Posterior vena cava (tissue), 2 donors: ENCODE measurements around the gene TRIM8. TPM values are rescaled to one million over a fixed set of nuclear protein-coding genes. Genes with fewer than 3 reads are reported as not detected.

Source experiments
- DNase-seq: peaks from one replicate; pipeline ENCODE4 v3.0.0-alpha.2; 2020; ENCODE audit warnings: low spot score
- intact Hi-C, 2 donors: fragments of 100-400 bp; cut with DNase I; formaldehyde crosslinking; loops; one replicate each; pipeline versions ENCODE4 v1.14.1 to v1.14.2; 2022 to 2023
- total RNA-seq, 2 donors: library from RNA; stranded (reverse); fragmentation: NEBNext Ultra II Directional; extraction: Animal tissue kit (Norgen Biotek cat#: 25700); gene quantifications; one replicate each; pipeline ENCODE4 v1.2.1, GENCODE V29; 2021
- donor health status: DM: yes; HTN: yes; CAD: no.
- donor health status: DM: yes; HTN: yes; CAD: no.

TRIM8 gene
- total RNA-seq, 2 donors from 2014 or later = 122 to 125 TPM

DNA sequence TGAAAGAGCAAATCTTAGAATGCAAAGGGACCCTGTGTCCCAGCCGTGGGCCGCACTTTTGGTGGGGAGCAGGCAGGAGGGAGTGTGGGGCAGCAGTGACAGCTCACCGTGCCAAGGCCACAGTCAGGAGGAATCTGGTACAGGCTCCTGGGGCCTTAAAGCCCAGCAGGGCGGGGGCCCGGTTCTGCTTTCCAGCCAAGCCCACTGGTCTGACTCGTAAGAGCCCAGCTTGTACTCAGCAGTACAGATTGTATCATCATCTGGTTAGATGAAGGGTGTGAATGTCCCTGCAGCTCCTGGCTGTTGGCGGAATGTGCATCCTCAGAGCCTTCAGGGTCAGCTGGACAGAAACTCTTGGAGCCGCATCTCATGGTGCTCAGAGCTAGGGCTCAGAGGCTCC lies 30.5 kb upstream of the TRIM8 start:
- intact Hi-C loops = no loop called here
- peak; percentile 88 for DNase-seq

DNA sequence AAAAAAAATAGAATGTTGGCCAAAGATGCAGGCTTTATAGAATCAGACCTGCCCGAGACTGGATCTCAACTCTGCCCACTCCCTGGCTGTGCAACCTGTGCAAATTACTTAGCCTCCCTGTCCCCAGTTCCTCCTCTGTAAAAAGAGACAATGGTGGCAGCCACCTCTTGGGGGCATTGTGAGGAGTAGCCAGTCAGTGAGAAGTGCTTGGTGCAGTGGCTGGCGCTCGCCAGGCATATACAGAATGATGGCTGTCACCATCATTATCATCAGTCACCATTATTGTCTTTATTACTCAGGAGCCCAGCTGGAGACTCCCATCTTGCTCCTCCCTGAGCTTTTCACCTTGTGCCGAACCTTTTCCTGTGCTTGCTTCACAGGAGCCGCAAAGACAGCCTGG lies 29.4 kb upstream of the TRIM8 start:
- DNase-seq = peak; percentile 56
- intact Hi-C loops = no loop called here

DNA sequence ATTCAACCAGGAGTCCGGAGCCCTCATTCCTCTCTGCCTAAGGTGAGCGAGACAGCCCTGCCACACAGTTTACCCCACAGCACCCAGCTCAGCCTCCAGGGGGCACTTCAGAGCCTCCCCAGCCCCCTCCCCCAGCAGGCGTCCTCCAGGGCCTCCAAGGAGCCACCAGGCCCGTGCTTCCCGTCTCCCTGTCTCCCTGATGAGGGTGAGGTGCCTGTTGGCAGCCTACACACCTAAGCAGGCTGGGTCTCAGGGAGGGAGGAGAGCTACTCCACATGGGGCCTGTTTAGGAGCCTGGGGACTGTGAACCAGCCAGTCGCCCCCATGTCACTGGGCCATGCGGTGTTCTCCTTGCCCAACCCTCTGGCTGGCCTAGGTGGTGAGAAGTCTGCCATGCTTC lies 28.9 kb upstream of the TRIM8 start:
- peak; percentile 58 for DNase-seq
- intact Hi-C loops = no loop called here

DNA sequence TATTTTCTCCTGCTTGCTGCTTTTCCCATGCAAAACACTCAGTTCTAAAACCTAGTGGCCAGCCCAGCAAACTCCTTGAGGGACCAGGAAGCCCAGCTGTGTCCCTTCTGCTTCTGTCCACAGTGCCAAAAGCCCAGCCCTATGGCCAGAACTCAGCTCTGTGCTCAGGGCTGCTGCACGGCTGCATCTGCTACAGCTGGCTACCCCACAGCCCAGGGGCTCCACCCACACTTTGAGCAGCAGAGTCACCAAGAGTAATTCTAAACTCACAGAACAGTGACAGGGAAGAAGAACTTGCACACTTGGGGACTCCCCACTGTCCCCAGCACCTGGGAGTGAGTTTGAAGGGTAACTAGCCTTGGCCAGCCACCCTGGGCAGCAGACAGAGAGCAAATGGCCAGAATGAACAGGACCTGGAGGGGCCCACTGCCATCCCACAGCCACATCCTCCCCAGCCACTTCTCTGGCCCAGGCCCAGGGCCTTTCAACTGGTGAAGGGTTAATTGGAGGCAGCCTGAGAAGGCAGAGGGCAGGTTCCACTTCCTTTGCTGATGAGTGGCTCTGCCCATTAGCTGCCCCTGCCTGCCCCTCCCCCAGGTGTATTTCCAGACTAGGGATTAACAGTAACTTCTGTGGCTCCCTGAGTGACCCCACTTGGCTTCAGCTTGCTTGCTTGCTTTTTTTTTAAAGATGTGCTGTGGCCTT lies 28.1 kb upstream of the TRIM8 start:
- intact Hi-C loops = no loop called here

DNA sequence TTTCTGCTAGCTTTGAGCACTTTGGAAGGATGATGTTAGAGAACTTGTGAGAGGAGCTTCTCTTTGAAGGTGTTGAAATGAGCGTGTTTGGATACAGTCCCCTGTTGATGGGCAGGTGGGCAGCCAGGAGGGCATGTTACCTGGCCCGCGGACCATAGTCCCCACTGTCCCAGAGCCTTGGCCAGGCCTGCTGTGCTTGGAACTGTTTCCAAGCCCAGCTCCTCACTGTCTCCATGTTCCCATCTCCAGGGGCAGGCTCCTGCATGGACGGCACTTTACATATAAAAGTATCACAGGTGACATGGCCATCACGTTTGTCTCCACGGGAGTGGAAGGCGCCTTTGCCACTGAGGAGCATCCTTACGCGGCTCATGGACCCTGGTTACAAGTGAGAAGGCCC lies 27.2 kb upstream of the TRIM8 start:
- peak; percentile 81 for DNase-seq
- intact Hi-C loops = no loop called here

More for the DNA sequence above, 28.1 kb upstream of the TRIM8 start:
- DNase-seq = peak; percentile 90

- peak; percentile 31 for DNase-seq
- intact Hi-C loops = no loop called here
Measured at GRCh38 chr10:102617816-102618215, 26.5 kb upstream of the TRIM8 start.

DNA sequence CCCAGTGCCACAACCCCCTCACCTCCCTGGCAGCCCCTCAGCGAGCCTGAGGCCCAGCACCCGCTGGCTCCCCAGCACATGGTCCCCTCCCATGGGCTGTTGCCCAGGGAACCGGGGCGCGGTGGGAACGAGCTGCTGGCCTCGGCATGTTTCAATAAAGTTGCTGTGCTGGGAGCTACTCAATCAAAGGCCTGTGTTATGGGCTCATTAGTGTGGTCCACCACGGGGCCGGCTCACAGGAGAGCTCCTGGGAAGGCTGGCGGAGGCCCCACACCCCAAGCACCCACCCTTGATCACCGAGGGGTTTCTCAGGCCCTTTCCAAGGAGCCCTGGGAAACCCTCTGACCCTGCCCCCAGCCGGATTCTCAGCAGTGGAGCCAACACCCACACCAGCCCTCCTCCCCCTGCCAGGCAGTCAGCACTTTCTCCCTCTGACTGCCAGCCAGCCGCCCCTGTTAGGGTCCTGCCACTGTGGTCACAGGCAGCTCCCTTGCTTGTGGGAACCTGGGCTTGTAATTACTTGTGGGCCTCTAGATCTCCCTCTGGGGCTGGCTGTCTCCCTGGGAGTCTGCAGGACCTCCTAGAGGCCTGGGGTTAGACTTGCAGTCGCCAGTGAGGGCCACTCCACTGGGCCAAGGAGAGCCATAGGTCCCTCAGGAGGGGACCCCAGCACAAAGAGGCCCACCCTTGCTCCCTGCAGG lies 24.8 kb upstream of the TRIM8 start:
- intact Hi-C loops = no loop called here
- peak; percentile 68 for DNase-seq

DNA sequence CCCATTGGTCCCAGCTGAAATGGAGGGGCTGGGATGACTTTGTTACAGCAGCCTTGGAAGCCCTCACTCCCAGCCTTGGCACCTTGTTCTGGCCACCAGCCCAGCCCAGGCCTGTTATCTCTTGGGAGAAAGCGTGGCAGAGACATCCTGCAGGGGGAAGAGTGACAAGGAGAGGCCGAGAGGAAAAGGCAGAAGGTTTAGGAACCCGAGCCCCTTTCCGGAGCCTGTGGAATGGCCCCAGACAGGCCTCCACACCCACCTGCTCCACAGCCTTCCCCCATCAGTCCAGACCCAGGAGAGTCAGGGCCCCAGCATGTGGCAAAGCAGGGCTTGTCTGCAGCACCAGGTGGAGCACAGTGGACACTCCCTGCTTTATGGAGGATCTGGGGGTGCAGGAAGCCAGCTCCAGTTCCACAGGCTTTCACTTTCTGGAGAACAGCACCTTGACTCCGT lies 24.1 kb upstream of the TRIM8 start:
- intact Hi-C loops = no loop called here
- DNase-seq = peak; percentile 78

GRCh38 chr10:102620591-102621442 lies 23.5 kb upstream of the TRIM8 start:
- DNase-seq = peak; percentile 81
- intact Hi-C loops = no loop called here

- intact Hi-C loops = no loop called here
- peak; percentile 41 for DNase-seq
Measured at GRCh38 chr10:102621443-102622325, 22.6 kb upstream of the TRIM8 start.

DNA sequence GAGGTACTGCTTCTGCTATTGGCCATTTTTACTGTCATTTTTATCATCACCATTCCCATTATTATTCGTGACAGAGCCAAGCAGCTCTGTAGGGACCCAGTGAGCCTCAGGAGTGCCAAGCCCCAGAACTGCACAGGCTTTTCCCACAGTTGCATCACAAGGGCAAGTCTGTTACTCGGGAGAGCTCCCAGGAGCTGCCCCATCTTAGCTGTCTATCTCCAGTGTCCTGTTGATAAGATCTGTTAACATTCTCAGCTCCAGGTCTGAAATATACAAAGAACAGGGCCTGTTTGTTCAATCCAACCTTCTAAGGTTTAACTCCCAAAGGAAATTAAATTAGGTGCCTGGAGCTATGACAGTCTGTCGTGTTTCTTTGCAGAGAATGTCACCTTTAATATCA lies 20.2 kb upstream of the TRIM8 start:
- DNase-seq = no peak
- intact Hi-C loops = no loop called here

DNA sequence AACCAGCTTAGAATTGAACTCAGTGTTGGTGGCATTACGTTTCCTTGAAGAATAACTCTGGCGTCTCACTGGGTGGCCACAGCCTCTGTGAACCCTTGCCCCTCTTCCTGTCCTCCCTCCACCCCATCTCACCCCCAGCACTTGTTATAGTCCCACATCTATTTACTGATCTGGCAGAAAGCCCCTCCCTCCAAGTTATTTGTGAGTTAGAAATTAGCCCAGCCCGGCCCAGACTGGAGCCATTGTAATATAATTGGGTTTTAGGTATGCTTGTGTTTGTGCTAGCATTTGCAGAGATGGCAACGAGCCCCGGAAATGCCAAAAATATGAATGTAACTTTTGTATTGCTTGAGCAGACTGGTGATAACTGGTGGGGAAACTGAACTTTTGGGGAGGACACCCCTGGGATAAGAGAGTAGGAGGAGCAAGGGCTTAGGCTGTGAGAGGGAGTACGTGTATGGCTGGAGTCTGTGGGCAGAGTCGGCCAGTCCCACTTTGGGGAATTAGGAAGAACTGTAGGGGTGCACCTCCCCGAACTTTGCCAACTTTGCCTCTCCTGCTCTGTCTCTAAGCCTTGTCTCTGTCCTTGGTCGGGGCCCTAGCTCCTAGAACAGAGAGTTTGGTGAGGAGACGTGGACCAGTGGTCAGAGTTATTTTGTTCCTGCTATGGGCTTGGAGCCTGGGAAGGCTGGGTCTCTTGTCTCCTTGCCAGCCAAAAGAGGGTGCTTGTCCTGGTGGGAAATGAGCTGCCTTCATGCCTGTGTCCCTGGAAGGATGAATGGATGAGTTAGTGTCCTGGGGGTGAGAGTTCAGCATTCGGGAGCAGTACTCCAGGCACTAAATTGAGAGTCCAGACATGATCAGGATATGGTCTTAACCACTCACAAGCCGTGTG lies 19.3 kb upstream of the TRIM8 start:
- intact Hi-C loops = no loop called here
- DNase-seq = peak; percentile 22

GRCh38 chr10:102626026-102626685 lies 18.1 kb upstream of the TRIM8 start:
- DNase-seq = peak; percentile 38
- intact Hi-C loops = no loop called here

DNA sequence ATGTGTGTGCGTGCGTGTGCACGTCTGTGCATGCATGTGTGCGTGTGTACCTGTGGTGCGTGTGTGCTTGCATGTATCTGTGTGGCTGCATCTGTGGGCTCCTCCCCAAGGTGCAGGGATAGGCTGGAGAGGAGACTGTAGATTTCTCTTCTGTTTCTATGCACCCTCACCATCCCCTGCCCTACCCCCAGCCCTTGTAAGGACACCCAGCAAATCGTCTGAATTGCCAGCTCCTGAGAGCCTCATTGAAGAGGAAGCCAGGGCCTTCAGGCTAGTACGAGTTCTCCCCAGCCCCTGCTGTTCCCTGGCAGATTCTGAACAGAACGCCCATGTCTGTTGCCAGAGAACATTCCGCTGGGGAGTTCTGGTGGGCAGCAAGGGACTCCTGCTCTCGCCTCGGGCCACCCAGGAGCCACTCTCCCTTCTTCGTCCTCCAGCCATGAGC lies 17.0 kb upstream of the TRIM8 start:
- intact Hi-C loops = no loop called here
- DNase-seq = peak; percentile 46

GRCh38 chr10:102627736-102628293 lies 16.5 kb upstream of the TRIM8 start:
- intact Hi-C loops = no loop called here
- DNase-seq = peak; percentile 86

DNA sequence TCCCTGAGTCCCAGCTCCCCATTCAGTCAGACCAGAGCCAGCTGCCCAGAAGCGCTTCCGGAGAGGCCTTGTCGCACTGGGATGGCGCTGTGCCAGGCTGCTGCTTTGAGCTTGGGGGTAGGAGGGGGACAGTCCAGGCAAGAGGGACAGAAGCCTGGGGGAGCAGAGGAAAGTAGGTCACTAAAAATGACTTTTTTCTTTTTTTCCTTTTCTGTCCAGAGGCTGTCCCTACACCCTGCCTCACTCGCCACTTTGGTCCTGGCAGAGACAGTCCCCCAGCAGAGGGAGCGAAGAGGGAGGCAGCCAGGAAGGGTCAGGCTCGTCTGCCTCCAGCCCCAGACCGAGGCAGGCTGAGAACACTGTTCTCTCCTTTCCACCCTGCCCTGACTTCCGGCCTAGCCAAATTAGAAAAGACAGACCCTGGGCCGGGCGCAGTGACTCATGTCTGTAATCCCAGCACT lies 15.8 kb upstream of the TRIM8 start:
- DNase-seq = peak; percentile 87
- intact Hi-C loops = no loop called here
